ES-I3 (cell line): ENCODE data around the gene KRTAP16-1.

Source experiments
- H3K36me3 ChIP-seq: 2 replicates; pipeline ENCODE4 v1.6.1; 2013; ENCODE audit warnings: mild to moderate bottlenecking, low read length, control low read depth, moderate library complexity; ENCODE audit not compliant: insufficient read depth
- H3K4me1 ChIP-seq: 2 replicates; pipeline ENCODE4 v1.6.1; 2013; ENCODE audit warnings: mild to moderate bottlenecking, control low read depth, low read length; ENCODE audit not compliant: insufficient read depth
- H3K9ac ChIP-seq: 2 replicates; pipeline ENCODE4 v1.6.1; 2013; ENCODE audit warnings: low read depth, mild to moderate bottlenecking, low read length, moderate library complexity
- H3K9me3 ChIP-seq: 2 replicates; pipeline ENCODE4 v1.6.1; 2013; ENCODE audit warnings: mild to moderate bottlenecking, low read length, moderate library complexity; ENCODE audit not compliant: control insufficient read depth, insufficient read depth

Gene KRTAP16-1

DNA sequence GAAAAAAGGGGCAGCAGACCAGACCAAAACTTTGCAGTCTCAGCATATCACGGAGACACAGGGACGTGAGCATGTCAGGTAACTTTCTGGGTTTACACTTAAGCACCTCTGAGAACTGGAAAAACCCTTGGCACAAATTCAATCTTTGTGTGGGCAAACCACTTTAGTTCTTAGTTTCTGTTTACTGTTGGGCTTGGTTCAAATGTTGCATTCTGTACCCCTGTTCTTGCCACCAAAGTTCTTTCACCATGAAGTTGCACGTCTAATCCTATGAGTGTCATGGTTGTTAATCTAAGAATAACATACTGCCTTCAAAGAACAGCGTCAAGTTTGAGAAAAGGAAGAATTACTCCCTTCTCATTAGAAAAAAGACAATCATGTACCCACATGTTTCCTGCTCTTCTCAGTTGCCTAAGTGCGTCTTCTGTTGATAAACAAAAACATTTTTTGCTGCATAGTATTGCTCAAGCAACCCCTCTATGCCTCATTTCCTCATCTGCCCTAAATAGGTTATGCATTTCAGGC lies 29.9 kb upstream of the KRTAP16-1 start:
- no peak overlapping the region for H3K9ac ChIP-seq
- no peaks in the 10 kb centered on the region for H3K4me1 ChIP-seq
- no peaks in the 10 kb centered on the region for H3K9me3 ChIP-seq
- no peaks in the 10 kb centered on the region for H3K36me3 ChIP-seq

DNA sequence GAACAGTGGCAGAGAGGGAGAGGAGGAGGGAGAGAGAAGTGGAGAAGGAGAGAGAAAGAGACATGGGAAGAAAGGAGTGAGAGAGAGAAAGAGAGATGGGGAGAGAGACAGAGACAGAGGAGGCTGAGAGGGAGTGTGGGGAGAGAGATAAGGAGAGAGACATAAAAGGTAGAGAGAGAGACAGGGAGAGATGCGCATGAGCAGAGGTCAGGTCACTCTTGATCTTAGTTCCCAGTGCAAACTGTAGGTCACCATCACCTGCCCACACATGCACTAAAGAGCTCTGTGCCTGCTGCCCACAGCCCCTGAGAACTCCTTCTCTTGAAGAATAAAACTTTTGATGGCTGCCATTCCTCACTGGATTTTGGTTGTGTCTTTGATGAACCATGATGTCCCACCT lies 26.6 kb upstream of the KRTAP16-1 start:
- Histone ChIP-seq H3K36me3 (no peaks in the 10 kb centered on the region), H3K4me1 (no peaks in the 10 kb centered on the region), H3K9ac (no peak overlapping the region), H3K9me3 (no peaks in the 10 kb centered on the region)

DNA sequence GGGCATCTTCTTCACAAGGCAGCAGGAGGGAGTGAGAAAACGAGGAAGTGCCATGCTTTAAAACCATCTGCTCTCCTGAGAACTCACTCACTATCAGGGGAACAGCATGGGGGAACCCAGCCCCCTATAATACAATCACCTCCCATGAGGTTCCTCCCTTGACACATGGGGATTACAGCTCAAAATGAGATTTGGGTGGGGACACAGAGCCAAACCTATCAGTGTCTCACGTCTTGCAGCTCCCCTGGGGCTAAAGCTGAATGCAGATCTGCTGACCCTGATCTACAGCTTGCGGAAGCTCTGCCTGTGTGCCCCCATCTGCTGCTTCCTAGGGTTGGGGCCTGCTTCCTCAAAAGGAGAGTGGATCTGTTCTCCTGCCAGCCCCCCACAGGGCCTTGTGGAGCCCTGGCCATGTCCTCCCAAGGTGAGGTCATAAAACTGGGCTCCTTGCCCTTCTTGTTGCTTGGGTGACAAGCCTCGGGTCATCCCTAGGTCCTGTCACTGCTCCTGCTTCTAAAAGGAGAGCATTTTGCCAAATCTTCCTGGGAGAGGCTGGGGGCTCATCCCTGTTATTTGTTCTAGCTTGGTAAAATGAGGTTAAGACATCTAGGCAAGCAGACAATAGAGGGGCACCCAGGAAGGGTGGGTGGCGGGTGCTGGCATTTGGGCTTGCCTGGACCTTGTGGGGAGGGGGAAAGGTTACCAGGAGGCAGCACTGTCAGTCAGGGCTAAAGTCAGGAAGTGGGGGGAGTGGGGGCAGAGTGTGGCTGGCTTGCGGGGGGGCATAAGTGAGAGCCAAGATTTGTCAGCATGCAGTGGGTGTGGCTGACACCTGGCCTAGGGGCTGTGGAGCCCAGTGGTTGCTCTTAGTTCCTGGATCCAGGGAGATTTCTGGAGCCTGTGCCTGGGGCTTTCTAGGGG lies 25.5 kb upstream of the KRTAP16-1 start:
- no peaks in the 10 kb centered on the region for H3K9me3 ChIP-seq
- H3K9ac ChIP-seq = no peak overlapping the region
- no peaks in the 10 kb centered on the region for H3K4me1 ChIP-seq
- H3K36me3 ChIP-seq = no peaks in the 10 kb centered on the region

DNA sequence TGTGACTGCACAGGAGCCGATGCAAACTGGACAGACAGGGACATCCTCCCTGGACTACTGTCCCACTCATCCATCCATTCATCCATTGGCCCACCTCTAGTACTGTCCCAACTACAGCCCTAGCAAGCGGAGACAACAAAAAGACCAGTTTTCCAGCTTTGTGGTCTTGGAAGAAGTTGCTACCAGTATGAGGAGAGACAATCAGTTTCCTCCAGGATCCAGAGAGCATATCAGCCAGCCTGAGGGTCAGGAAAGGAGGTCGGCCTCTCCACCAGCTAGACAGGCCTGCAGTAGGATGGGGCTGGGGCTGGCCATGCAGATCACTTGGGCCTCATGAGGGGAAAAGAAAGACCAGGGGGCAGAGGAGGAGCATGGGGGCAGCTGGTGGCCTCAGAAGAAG lies 24.7 kb upstream of the KRTAP16-1 start:
- Histone ChIP-seq H3K36me3 (no peaks in the 10 kb centered on the region), H3K9me3 (no peaks in the 10 kb centered on the region), H3K9ac (no peak overlapping the region), H3K4me1 (no peaks in the 10 kb centered on the region)

DNA sequence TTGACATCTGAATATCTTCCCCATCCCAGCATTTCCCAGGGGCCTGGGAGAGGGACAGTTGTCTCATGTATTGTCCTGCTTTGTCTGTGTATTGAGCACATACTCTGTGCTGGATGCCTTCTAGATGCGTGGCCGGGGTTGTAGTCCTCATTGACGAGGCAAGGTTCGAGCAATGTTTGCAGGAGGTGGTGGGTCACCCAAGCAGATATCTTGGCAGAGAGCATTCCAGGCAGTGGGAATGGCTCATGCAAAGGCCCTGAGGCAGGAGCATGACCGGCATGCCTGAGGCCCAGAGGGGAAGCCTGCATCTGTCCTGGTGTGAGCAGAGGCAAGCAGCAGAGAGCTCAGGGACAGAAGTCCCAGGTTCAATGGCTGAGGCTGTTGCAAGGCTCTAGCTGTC lies 24.0 kb upstream of the KRTAP16-1 start:
- Histone ChIP-seq H3K9me3 (no peaks in the 10 kb centered on the region), H3K4me1 (no peaks in the 10 kb centered on the region), H3K9ac (no peak overlapping the region), H3K36me3 (no peaks in the 10 kb centered on the region)

DNA sequence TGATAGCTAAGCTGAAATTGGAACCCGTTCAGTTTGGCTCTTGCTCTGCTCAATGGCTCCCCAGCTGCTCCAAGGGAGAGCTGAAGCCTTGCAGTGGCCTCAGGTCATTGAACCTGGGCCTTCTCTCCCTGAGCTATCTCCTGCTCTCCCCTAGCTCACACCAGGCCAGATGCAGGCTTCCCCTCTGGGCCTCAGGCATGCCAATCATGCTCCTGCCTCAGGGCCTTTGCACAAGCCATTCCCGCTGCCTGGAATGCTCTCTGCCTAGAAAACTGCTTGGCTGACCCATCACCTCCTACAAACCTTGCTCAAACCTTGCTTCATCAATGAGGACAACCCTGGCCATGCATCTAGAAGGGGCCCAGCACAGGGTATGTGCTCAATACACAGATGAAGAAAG lies 23.1 kb upstream of the KRTAP16-1 start:
- H3K36me3 ChIP-seq = no peaks in the 10 kb centered on the region
- H3K9me3 ChIP-seq = no peaks in the 10 kb centered on the region
- no peaks in the 10 kb centered on the region for H3K4me1 ChIP-seq
- H3K9ac ChIP-seq = no peak overlapping the region

DNA sequence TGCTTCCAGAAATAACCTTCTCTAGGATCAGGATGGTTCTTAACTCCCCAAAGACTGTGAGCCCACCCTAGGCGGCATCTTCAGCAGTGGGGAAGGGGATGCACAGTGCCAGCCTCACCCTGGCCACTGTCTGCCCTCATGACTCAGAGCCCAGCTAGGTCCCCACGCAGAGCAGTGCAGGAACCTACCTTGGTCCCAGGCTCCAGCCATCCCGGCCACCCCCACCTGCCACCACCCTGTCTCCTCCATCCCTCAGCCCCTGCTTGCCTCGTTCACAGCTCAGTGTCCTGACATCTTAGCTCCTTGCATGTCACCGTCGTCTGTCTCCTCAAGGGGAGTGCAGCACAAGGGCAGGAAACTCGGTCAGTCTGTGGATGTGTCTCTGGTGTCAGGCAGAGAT lies 22.5 kb upstream of the KRTAP16-1 start:
- Histone ChIP-seq H3K36me3 (no peaks in the 10 kb centered on the region), H3K9ac (no peak overlapping the region), H3K4me1 (no peaks in the 10 kb centered on the region), H3K9me3 (no peaks in the 10 kb centered on the region)

DNA sequence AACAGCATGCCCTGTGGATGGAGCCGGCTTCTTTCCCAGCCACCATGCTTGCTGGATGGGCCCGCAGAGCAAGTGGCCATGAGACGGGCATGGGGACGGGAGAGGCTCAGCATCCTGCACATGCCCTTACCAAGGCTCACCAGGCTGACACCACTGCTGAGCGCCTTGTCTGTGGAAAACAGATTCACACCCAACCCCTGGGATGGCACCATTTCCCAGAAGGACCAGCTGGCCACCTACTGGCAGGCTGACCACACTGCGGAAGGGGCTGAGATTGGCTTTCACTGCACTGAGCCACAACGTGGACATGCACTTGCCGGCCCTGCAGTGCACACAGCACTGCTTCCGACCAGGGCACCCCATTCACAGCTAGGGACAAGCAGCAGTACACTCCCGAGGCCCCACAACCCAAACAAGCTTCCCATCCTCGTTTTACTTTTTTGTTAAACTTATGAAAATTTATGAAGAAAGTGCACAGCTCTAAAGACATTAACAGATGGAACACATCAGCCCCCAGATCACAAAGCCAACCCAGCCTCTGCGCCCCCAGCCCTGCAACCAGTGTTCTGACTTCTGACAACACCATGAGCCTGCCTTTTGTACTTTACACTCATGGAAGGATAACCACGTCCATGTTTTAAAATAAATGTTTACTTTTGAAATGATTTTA lies 20.3 kb upstream of the KRTAP16-1 start:
- no peaks in the 10 kb centered on the region for H3K9me3 ChIP-seq
- H3K4me1 ChIP-seq = no peaks in the 10 kb centered on the region
- H3K9ac ChIP-seq = no peak overlapping the region
- H3K36me3 ChIP-seq = no peaks in the 10 kb centered on the region

DNA sequence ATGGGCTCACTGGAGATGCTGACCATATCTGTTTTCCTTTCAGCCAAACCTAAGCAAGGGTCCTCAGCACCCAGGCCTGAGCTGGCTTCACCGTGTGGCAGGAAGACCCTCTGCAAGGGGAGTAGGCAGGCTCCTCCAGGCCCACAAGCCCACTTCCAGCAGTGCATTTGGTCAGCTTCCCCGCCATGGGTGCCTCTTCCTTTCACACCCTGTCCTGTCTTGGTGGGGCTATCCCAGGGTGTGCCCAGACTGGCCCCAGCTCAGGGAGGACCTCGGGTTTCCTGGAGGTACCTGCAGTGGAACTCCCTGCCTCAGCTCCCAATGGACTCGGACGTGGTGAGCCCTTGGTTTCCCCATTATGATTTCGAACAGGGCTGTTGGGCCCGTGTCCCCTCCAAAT lies 19.1 kb upstream of the KRTAP16-1 start:
- H3K36me3 ChIP-seq = no peaks in the 10 kb centered on the region
- H3K9ac ChIP-seq = no peak overlapping the region
- H3K9me3 ChIP-seq = no peaks in the 10 kb centered on the region
- no peaks in the 10 kb centered on the region for H3K4me1 ChIP-seq

DNA sequence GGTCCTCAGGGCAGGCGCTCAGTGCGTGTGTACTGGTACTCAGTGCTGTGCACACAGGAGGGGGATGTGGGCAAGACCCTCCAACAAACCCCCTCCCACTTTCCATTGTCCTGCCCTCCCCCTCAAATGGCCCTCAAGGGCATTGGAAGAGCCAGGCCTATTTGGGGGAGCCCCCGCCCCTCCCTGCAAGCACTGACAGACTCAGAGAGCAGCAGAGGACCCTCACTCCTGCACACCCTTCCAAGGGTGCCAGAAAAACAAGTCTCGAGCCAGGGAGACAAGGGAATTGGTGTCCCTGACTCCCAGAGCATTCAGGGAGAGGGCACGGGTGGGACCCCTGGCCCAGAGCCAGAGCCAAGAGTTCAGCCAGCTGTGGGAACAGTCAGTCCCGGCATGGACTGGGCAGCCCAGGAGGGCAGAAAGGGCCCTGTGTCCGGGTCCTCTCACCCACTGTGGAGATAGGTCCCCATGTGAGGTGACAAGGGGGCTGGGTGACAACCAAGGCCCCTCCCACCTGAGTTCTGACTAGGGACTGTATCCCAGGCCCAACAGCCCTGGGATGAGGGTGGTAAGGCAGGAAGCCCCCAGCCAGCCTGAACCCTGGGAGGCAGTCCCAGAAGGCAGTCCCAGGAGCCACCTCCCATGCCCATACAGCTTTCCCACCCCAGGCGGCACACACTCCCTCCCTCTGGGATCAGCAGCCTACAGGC lies 18.5 kb upstream of the KRTAP16-1 start:
- Histone ChIP-seq H3K4me1 (no peaks in the 10 kb centered on the region), H3K9ac (no peak overlapping the region), H3K36me3 (no peaks in the 10 kb centered on the region), H3K9me3 (no peaks in the 10 kb centered on the region)

DNA sequence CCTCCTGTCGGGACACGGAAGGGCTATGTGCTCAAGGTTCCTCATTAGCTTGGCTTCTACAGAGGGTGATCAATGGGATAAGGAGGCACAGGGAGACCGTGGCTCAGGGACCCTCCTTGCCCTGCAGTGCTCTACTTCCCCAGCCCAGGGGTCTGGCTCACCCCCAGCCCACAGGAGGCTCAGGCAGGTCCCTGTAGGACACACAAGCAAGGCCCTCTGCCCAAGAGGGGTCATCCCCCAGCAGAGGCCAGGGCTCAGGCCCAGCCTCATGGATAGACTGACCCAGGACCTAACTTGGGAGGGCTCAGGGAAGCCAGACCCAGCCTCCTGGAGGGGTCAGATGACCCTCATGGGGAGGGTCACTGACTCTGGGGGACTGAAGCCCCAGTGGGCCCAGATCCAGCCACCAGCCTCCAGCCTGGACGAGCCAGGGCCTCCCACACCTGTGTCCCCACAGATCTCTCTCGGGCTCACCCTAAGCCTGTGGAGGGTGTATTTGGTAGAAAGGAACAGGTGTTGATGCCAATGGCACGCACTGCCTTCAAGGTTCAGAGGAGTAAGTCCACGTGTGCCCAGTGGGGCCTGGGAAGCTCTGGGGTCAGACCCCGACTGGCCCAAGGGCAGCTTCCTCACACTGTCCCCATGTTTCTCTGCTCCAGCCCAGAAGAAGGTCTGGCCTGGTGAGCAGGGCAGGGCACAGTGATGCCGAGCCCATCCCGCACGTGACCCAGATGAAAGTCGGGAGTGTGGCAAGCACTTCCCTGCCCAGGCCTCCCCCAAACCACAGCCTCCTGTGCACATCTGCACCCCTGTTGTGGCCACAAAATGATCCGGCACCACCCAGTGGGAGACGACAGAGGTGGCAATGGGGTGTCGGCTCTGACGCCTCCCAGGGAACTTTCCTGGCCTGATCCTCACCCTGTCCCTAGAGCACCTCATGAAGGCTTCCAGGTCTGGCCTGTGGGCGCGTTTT lies 17.4 kb upstream of the KRTAP16-1 start:
- H3K9me3 ChIP-seq = no peaks in the 10 kb centered on the region
- no peaks in the 10 kb centered on the region for H3K4me1 ChIP-seq
- H3K36me3 ChIP-seq = no peaks in the 10 kb centered on the region
- H3K9ac ChIP-seq = no peak overlapping the region

DNA sequence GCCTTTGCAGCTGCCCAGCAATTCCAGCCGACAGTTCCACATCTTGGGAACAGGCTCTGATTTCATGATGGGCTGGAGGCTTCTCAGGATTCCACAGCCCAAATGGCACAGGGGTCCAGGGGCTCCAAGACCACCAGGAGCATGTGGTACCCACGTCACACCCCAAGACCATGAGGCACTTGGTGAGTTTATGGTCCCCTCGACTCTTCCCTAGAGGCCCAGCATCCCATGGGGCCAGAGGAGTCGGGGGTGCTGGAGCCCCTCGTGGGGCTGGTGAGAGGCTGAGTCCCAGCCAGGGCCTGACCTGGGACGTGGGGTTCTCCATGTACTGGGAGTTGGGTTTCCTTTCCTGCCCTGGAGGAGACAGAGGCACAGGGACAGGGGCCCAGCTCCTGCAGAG lies 16.5 kb upstream of the KRTAP16-1 start:
- Histone ChIP-seq H3K4me1 (no peaks in the 10 kb centered on the region), H3K36me3 (no peaks in the 10 kb centered on the region), H3K9me3 (no peaks in the 10 kb centered on the region), H3K9ac (no peak overlapping the region)

DNA sequence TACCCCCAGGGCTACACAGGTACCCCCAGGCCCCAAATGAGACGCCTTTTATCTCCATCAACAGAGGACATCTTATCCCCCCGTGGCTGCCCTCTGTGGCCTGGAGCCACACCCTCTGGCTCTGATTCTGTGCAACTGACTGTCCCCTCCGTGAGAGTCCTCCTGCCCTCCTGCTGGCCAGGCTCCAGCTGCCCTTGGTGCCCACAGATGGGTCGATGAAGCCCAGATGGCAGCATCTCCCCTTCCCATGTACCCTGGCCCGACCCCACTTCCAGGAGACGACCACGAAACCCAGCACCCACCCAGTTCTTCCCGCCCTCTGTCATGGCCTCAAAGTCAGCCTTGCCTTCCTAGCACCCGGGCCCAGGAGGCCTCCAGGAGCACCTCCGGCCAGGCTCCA lies 16.0 kb upstream of the KRTAP16-1 start:
- Histone ChIP-seq H3K4me1 (no peaks in the 10 kb centered on the region), H3K9me3 (no peaks in the 10 kb centered on the region), H3K36me3 (no peaks in the 10 kb centered on the region), H3K9ac (no peak overlapping the region)
